CD4-positive, alpha-beta T cell treated with Interleukin-15 for 4 hours (primary cell): ENCODE data around the gene TBCD.

Experiments
- DNase-seq: peaks from one replicate; pipeline ENCODE4 v3.0.0-alpha.2; 2020; ENCODE audit warnings: low spot score

TBCD gene

DNA sequence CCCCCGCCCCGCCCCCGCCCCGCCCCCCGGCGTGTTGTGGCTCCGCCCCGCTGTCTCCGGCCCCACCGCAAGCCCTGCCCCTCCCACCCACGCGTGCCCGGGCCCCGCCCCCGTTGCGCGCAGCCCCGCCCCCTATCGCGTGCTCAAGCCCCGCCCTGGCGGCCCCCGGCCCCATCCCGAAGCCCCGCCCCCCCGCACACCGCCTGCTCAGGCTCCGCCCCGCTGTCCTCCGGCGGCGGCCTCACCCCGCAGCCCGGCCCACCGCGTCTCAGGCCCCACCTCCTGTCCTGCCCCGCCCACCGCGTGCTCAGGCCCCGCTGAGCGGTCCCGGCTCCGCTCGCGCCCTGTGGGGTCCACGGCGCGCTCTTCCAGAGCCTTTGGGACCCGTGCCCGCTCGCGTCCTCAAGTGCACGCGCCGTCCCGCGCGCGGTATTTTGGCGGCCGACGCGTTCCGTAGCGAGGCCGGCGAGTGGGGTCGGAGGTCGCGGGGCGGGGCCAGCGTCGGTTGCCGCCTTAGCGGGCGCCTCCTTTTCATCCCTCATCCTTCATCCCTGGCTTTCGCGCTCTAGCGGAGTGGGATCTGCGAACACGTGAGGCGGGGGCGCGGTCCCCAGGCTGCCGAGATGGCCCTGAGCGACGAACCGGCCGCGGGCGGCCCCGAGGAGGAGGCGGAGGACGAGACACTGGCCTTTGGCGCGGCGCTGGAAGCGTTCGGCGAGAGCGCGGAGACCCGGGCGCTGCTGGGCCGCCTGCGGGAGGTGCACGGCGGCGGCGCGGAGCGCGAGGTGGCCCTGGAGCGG is at the start of gene TBCD:
TSS of gene TBCD (plus strand) at position 495 of the 800 bp plus-strand sequence. CDS start at position 624, 129 bp downstream.
- peak; percentile 81 for DNase-seq

DNA sequence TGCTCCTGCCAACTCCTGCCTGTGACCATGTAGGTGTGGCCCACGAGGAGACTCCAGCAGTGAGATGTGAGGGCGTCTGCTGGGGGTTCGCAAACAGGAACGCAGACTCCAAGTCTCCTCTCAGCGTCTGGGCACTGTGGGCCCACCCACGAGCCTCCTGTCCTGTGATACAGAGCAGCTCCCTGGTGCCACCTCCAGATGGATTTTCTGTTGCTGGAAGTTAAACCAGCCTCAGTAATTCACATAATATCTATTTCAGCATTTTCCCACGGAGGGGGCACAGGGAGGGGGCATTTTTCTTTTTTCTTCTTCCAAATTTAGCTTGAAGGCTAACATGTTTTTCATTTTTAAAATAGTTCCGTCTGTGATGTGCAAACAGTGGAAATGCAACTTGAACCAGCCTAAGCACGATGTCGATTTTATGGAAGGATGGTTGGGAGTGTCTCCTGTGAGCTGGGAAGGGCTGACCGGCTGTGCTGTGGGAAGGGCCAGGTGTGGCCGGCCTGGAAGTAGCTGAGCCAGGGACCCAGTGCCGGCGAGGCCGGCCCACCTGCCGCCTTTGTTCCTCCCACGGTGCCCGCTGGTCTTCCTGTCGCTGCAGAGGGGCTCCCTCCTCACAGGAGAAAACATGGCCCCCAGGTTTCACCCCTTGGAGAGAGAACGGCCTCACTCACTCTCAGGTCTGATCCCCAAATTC is 49.5 kb upstream of the TBCD start:
- no peak for DNase-seq

DNA sequence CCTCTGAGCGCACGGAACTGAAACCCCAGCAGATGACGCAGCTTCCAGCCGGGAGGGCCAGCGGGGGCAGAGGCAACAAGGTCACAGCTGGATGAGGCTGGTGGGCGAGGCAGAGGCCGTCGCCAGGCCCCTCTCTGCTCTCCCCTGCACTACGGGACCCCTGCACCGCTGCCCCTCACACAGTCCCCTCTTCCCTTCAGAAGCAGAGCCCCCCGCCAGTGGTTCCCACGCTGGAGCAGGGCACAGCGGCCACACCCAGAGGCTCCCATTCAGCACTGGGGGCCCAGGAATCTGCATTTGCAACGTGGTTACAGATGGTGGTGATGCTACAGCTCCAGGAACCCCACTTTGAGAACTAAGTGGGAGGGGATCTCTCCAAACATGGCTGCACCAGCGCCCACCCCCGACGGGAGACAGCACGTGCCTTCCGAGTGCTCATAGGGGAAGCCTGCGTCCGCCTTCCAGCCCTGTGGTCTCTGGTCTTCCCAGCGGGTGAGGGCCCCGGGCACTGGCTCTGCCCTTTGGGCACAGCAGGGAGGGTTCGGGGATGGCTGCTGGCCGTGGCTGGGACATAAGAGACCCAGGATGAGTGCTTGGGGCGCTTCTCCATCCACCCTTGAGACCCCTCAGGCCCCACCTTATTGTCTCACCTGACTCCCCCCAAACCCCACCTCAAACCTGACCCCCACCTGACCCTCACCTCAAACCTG is 48.7 kb upstream of the TBCD start:
- DNase-seq, result no peak

DNA sequence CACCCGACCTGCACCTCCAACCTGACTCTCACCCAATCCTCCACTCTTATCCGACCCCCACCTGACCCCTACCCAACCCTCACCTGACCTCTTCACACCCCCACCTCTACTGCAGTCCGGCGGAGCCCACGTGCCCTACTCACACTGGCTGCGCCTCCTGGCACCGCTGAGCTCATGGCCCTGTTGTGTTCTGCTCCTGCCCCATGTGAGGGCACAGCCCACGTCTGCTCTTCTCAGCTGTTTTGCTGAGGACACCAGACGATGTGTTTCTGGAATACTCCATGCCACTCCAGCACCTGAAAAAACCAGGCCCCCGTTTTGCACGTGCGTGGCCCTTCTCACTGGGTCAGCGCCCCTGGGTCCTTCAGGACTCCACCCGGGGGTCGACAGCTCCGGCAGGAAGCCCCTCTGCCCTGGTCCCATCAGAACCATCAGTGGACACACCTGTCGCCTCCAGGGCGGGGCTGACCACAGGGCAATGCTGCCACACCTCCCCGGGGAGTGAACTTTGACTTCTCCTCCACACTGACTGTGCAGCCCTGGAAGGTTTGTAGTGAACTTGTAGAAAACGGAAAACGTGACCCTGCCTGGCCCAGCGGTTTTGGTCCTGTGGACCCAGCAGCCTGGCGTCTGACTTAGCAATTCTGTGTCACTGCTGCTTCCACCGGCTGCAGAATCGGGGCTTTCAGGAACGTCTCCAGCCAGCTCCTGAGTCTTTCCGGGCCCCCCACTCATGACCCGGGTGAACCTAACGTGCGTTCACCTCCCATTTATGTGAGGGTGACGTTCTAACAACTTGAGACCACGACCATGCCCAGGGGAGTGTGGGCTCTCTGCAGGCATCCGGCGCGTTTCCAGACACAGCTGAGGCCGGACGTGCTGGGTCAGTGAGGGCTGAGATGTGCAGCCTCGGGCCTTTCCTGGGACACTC is 47.7 kb upstream of the TBCD start:
- no peak for DNase-seq

DNA sequence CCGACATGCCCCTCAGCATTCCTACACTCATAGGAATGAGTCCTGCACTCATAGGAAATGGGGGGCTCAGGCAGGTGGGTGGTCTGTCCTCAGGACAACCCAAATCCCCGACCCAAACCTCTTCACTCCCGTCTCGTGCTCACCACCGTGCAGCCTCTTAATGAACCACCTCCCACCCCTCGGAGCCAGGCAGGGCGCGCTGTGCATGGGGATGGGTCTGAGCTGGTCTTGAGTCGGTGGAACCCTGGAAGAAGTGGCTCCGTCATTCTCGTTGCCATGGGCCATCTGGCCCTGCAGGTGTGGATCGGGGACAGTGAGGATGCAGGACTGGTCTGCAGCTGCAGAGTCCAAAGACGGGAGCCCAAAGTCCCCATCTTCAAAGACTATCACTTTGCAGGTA is 47.0 kb upstream of the TBCD start:
- no peak for DNase-seq

DNA sequence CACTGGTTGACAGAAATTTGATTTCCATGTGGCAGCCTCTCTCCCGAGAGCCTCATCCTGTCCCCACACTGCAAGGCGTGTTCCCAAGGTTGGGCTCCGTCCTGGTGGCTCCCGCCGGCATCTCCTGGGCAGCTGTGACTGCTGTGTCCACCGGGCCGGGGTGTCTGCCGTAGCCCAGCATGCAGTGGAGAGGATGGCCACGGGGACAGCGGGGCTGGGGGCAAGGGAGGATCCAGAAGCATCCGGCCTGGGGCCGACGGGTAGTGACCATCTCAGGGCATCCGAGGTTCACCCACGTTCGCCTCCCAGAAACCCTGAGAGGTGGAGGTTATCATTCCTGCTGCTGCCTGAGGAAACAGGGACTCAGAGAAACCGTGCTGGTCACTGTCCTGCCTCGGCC is 46.1 kb upstream of the TBCD start:
- DNase-seq, result no peak

DNA sequence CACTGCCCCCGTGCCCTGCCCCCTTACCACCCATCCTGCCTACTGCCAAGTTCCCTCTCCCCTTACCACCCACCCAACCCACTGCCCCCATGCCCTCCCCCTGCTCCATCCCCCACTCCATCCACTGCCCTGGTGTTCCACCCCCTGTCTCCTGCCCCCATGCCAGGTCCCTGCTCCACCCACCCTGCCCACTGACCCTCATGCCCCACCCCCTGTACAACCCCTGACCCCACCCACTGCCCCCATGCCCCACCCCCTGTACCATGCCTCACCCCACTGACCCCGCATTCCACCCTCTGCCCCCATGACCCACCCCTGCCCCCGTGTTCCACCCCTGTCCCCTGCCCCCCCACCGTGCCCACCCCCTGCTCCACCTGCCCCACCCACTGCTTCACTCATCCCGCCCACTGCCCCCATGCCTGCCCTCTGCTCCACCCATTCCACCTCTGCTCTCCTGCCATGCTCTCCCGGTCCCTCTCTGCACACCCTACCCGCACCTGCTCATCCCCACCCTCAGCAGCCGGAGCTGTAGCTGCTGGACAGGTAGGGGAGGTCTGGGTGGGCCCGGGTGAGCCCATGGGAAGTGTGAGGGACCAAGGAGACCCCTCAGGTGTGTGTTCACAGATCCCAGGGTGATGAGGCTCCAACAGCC is 42.7 kb upstream of the TBCD start:
- DNase-seq, result no peak

DNA sequence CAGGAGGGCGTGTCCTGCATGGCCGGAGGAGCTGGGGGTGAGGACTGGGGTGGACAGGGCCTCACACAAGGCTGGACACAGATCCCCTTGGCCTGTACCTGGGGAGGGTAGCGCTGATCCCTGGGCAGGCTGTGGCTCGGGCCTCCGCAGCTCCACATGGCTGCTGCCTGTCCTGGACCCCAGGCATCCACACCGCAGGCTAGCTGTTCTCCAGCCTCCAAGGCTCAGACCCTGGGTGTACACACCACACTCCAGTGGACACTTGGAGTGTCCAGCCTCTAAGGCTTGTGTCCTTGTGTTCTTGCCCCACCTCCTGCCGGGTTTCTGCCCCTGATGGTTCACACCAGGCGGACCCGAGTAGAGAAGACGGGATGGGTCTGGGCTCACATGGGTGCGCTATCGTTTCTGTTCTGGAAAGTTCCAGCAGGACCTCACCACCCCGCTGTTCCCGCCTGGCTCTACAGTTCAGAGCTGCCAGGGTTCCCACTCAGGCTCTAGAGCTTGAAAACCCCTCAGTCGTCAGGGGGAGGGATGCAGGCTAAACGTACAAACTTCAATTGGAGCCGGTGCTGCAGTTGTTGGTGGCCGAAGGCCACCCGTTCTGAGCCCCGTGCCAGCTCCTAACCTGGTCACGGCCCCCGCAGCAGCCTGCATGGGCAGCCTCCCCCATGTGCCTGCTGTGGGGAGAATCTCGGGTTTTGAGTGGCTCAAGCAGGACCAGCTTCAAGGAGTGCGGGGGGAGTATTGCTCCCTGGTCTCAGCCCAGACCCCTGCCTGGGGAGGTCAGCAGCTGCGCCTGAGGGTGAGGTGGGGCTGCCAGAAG is 42.0 kb upstream of the TBCD start:
- no peak for DNase-seq

DNA sequence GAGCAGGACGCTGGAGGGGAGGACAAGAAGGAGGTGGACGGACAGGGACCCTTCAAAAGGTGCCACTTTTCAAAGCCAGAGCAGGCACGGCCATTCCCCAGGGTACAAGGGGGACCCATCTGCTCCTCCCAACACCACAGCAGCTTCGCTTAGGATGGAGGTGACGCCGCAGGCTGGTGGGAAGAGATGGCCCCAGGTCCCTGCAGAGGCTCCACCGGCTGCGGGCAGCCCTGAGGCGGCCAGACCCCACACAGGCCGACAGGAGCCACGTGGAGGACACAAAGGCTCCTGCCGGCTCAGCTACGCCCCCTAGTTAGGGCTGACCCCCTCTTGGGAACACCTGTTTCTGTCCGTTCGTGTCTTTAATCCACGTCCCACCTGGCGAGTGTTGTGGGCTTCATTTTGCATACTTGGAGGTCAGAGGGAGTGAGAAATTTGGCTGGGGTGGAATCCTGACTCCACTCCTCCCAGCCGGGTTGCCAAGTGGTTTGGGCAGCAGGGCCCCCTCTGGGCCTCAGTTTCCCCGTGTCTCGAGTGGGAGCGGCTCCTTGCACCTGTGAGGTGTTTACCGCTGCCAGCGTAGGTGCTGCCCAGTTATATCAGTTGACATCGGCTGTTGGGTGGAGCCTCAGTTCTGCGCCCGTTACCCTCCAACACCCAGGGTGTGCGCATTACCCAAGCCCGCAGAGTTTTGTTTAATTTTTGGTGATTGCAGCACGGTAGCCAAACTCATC is 41.2 kb upstream of the TBCD start:
- no peak for DNase-seq

DNA sequence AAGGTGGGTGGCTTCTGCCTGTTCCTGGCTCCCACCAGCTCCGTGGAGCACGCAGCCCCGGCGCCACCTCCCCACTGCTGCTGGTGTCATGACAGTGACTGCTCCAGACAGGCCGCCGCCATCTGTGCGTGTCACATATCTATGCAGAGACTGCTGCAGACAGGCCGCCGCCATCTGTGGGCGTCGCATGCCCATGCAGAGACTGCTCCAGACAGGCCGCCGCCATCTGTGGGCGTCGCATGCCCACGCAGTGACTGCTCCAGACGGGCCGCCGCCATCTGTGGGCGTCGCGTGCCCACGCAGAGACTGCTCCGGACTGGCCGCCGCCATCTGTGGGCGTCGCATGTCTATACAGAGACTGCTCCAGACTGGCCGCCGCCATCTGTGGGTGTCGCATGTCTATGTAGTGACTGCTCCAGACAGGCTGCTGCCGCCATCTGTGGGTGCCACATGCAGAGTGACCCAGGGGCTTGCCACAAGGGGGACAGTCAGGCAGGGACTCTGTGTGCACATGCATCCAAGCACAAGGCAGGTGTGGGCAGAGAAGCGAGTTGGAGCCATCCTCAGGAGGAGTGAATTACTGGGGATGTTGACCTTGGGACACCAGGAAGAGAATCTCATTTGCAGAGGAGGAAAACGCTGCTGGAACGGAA is 38.7 kb upstream of the TBCD start:
- DNase-seq, result no peak

DNA sequence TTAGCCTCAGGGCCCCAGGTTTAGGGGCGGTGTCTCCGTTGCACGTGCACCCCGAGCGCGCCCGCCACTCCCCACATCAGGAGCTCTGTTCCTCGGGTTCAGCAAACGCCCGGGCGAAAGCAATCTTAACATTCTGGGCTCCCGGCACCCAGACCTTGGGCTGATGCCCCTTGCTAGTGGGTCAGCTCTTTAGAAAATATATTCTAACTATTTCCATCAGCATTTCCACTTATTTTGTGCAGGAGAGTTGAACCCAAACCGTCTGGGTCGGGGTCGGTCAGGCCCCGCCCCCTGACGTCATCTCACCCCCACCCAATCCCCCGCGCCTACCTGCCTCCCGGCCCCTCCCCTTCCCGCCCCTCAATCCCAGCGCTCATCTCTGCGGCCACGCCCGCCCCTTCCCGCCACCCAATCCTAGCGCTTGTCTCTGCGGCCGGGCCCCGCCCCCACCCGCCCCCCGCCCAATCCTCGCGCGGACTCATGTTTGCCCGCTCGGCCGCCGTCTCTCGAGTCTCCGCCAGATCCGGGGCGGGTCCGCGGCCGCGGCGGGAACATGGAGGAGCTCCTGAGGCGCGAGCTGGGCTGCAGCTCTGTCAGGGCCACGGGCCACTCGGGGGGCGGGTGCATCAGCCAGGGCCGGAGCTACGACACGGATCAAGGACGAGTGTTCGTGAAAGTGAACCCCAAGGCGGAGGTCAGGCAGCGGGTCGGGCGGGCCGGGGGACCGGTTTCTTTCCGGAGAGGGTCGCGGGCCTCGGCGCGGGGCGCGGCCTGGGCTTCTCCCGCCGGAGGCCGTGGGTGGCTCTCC is 35.5 kb upstream of the TBCD start, which contains the start of gene FN3KRP:
TSS of gene FN3KRP (plus strand) at position 504 of the 808 bp plus-strand sequence. CDS start at position 554, 50 bp downstream.
- peak; percentile 94 for DNase-seq

DNA sequence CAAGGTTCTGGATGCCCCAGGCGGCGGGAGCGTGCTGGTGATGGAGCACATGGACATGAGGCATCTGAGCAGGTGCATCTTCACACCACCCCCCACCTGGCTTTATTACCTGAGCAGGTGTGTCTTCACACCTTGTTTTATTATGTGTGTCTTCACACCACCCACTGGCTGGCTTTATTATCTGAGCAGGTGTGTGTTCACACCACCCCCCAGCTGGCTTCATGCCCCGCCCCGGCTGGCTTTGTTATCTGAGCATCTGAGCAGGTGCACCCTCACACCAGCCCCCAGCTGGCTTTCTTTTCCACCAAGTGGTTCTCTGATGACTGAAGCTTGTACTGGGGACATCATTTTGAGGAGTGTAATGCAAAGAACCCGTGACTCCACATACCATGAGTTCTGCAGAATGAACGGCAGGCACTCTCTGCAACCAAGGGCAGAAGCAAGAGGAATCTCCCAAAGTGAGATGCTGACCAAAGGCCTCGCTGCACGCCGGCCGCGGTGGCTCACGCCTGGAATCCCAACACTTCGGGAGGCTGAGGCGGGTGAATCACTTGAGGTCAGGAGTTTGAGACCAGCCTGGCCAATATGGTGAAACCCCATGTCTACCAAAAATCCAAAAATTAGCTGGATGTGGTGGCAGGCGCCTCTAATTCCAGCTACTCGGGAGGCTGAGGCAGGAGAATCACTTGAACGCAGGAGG is 32.7 kb upstream of the TBCD start:
- no peak for DNase-seq

DNA sequence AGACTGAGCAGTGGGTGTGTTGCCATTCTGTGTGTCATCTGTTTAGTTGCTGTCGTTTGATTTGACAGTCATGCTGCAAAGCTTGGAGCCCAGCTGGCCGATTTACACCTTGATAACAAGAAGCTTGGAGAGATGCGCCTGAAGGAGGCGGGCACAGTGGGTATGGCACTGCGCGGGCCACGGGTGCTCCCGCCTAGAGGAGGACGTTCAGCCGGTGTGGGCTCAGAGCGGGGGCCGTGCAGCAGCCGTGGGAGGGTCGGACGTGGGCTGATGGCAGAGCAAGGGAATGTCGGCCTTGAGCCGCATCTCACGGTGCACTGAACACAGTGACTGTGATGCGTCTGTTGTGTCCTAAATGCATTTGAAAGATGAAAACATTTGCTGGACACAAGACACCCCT is 31.7 kb upstream of the TBCD start:
- DNase-seq, result no peak

DNA sequence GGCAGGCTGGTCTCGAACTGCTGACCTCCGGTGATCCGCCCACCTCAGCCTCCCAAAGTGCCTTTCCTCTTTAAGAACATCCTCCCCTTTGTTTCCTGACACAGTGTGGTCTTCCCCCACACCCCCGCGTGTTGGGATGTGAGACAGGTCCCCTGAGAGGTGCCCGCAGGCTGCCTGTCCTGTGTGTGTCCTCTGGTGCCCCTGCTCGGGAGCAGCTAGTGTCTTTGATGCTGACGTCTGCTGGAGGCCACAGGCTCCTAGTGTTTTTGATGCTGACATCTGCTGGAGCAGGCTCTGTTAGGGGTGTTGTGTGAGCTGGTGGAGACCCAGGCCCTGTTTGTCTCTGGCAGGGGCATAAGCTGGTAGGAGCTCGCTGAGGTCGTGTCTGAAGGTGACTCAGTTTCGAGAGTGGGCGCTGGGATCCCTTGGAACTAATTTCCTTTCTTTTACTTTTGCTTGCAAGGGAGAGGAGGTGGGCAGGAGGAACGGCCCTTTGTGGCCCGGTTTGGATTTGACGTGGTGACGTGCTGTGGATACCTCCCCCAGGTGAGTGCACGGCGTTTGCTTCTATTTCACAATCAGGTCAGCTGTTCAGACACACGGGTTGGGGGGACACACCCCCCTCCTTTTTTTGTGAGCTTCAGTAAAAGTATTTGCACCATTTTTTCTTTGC is 29.4 kb upstream of the TBCD start:
- no peak for DNase-seq

DNA sequence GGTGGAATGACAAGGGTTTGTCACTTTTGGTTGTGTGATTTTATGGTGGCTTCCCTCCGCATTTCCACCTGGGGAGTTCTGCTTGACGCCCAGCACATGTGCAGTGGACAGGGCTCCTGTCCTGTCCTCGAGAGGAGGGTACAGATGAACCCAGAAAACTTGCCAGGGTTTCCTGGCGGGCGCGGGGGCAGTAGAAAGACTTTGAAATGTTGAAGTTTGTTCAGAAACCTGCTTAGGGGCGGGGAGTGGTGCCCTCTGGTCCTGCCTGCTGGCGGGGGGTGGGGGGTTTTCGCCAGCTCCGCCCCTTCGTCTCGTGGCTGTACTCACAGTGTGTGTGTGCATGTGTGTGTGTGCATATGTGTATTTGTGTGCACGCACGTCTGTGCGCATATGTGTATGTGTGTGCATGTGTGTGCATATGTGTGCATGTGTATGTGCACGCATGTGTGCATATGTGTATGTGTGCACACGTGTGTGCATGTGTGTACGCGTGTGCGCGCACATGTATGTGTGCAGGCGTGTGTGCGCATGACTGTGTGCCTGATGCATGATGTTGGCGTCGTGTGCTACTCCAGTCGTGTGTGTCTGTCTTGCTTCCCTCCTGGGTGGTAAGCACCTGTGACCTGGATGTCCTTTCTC is 28.6 kb upstream of the TBCD start:
- DNase-seq, result no peak

DNA sequence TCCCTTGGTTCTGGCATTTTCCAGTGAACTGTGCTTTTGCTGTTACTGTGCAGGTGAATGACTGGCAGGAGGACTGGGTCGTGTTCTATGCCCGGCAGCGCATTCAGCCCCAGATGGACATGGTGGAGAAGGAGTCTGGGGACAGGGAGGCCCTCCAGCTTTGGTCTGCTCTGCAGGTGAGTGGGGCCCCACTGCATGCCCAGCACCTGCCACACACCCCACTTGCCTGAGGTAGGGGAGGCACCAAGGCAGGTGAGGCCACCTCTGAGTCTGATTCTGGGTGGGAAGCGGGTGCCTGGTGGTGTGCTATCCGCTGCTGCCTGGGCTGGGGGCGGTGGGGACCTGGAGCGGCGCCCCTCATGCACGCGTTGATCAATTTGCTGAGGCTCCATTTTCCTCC is 25.4 kb upstream of the TBCD start:
- DNase-seq, result no peak
